ENCODE measurements around the gene COL4A6.

The COL4A6 gene

GRCh38 chrX:108178143-108178498 is 260.1 kb downstream of the COL4A6 start:
- H3K27me3 ChIP-seq (ENCODE audit: control insufficient read depth, insufficient read depth, low read length), result no peaks in the 10 kb centered on the region
- H3K36me3 ChIP-seq (ENCODE audit: control insufficient read depth, insufficient read depth, low read length), result no peaks in the 10 kb centered on the region
- no peaks in the 10 kb centered on the region for H3K9me3 ChIP-seq (ENCODE audit: control insufficient read depth, low read length)
- no peak overlapping the region for H3K9ac ChIP-seq (ENCODE audit: low read length)
- H3K4me3 ChIP-seq (ENCODE audit: low read length), result no peak overlapping the region
- H3K4me1 ChIP-seq (ENCODE audit: control insufficient read depth, insufficient read depth, low read length), result no peaks in the 10 kb centered on the region

- Histone ChIP-seq H3K9me3 (ENCODE audit: control insufficient read depth, low read length) (no peaks in the 10 kb centered on the region), H3K4me1 (ENCODE audit: control insufficient read depth, insufficient read depth, low read length) (no peaks in the 10 kb centered on the region), H3K9ac (ENCODE audit: low read length) (no peak overlapping the region), H3K4me3 (ENCODE audit: low read length) (no peak overlapping the region), H3K36me3 (ENCODE audit: control insufficient read depth, insufficient read depth, low read length) (no peaks in the 10 kb centered on the region), H3K27me3 (ENCODE audit: control insufficient read depth, insufficient read depth, low read length) (no peaks in the 10 kb centered on the region)
Observed at GRCh38 chrX:108177351-108178142, 260.7 kb downstream of the COL4A6 start.

GRCh38 chrX:108173874-108174273 is 264.3 kb downstream of the COL4A6 start:
- no peak overlapping the region for H3K4me3 ChIP-seq (ENCODE audit: low read length)
- H3K9me3 ChIP-seq (ENCODE audit: control insufficient read depth, low read length), result no peaks in the 10 kb centered on the region
- H3K4me1 ChIP-seq (ENCODE audit: control insufficient read depth, insufficient read depth, low read length), result no peaks in the 10 kb centered on the region
- no peak overlapping the region for H3K9ac ChIP-seq (ENCODE audit: low read length)
- H3K27me3 ChIP-seq (ENCODE audit: control insufficient read depth, insufficient read depth, low read length), result no peaks in the 10 kb centered on the region
- H3K36me3 ChIP-seq (ENCODE audit: control insufficient read depth, insufficient read depth, low read length), result no peaks in the 10 kb centered on the region

- H3K9ac ChIP-seq (ENCODE audit: low read length), result no peak overlapping the region
Observed at GRCh38 chrX:108171671-108172070, 266.6 kb downstream of the COL4A6 start.

GRCh38 chrX:108169768-108170167 is 268.5 kb downstream of the COL4A6 start:
- H3K4me1 ChIP-seq (ENCODE audit: control insufficient read depth, insufficient read depth, low read length), result no peaks in the 10 kb centered on the region
- H3K36me3 ChIP-seq (ENCODE audit: control insufficient read depth, insufficient read depth, low read length), result no peaks in the 10 kb centered on the region
- no peak overlapping the region for H3K9ac ChIP-seq (ENCODE audit: low read length)
- H3K9me3 ChIP-seq (ENCODE audit: control insufficient read depth, low read length), result no peaks in the 10 kb centered on the region
- H3K4me3 ChIP-seq (ENCODE audit: low read length), result no peak overlapping the region
- no peaks in the 10 kb centered on the region for H3K27me3 ChIP-seq (ENCODE audit: control insufficient read depth, insufficient read depth, low read length)

More at GRCh38 chrX:108171671-108172070, 266.6 kb downstream of the COL4A6 start:
- H3K4me3 ChIP-seq (ENCODE audit: low read length), result no peak overlapping the region
- H3K9me3 ChIP-seq (ENCODE audit: control insufficient read depth, low read length), result no peaks in the 10 kb centered on the region
- H3K4me1 ChIP-seq (ENCODE audit: control insufficient read depth, insufficient read depth, low read length), result no peaks in the 10 kb centered on the region
- no peaks in the 10 kb centered on the region for H3K36me3 ChIP-seq (ENCODE audit: control insufficient read depth, insufficient read depth, low read length)
- no peaks in the 10 kb centered on the region for H3K27me3 ChIP-seq (ENCODE audit: control insufficient read depth, insufficient read depth, low read length)

GRCh38 chrX:108168961-108169740 is 269.1 kb downstream of the COL4A6 start:
- Histone ChIP-seq H3K27me3 (ENCODE audit: control insufficient read depth, insufficient read depth, low read length) (no peaks in the 10 kb centered on the region), H3K9me3 (ENCODE audit: control insufficient read depth, low read length) (no peaks in the 10 kb centered on the region), H3K4me3 (ENCODE audit: low read length) (no peak overlapping the region), H3K9ac (ENCODE audit: low read length) (no peak overlapping the region), H3K36me3 (ENCODE audit: control insufficient read depth, insufficient read depth, low read length) (no peaks in the 10 kb centered on the region), H3K4me1 (ENCODE audit: control insufficient read depth, insufficient read depth, low read length) (no peaks in the 10 kb centered on the region)

GRCh38 chrX:108167211-108167872 is 270.9 kb downstream of the COL4A6 start:
- H3K27me3 ChIP-seq (ENCODE audit: control insufficient read depth, insufficient read depth, low read length), result no peaks in the 10 kb centered on the region

GRCh38 chrX:108165383-108166111 is 272.7 kb downstream of the COL4A6 start:
- H3K4me3 ChIP-seq (ENCODE audit: low read length), result no peak overlapping the region
- H3K9me3 ChIP-seq (ENCODE audit: control insufficient read depth, low read length), result no peaks in the 10 kb centered on the region
- H3K27me3 ChIP-seq (ENCODE audit: control insufficient read depth, insufficient read depth, low read length), result no peaks in the 10 kb centered on the region
- no peak overlapping the region for H3K9ac ChIP-seq (ENCODE audit: low read length)
- no peaks in the 10 kb centered on the region for H3K4me1 ChIP-seq (ENCODE audit: control insufficient read depth, insufficient read depth, low read length)
- no peaks in the 10 kb centered on the region for H3K36me3 ChIP-seq (ENCODE audit: control insufficient read depth, insufficient read depth, low read length)

More at GRCh38 chrX:108167211-108167872, 270.9 kb downstream of the COL4A6 start:
- Histone ChIP-seq H3K9ac (ENCODE audit: low read length) (no peak overlapping the region), H3K4me3 (ENCODE audit: low read length) (no peak overlapping the region), H3K36me3 (ENCODE audit: control insufficient read depth, insufficient read depth, low read length) (no peaks in the 10 kb centered on the region), H3K9me3 (ENCODE audit: control insufficient read depth, low read length) (no peaks in the 10 kb centered on the region), H3K4me1 (ENCODE audit: control insufficient read depth, insufficient read depth, low read length) (no peaks in the 10 kb centered on the region)

GRCh38 chrX:108163333-108164082 is 274.7 kb downstream of the COL4A6 start:
- no peak overlapping the region for H3K9ac ChIP-seq (ENCODE audit: low read length)
- no peaks in the 10 kb centered on the region for H3K4me1 ChIP-seq (ENCODE audit: control insufficient read depth, insufficient read depth, low read length)
- H3K9me3 ChIP-seq (ENCODE audit: control insufficient read depth, low read length), result no peaks in the 10 kb centered on the region
- no peak overlapping the region for H3K4me3 ChIP-seq (ENCODE audit: low read length)
- no peaks in the 10 kb centered on the region for H3K36me3 ChIP-seq (ENCODE audit: control insufficient read depth, insufficient read depth, low read length)
- H3K27me3 ChIP-seq (ENCODE audit: control insufficient read depth, insufficient read depth, low read length), result no peaks in the 10 kb centered on the region

- H3K36me3 ChIP-seq (ENCODE audit: control insufficient read depth, insufficient read depth, low read length), result no peaks in the 10 kb centered on the region
- H3K9ac ChIP-seq (ENCODE audit: low read length), result no peak overlapping the region
- no peaks in the 10 kb centered on the region for H3K27me3 ChIP-seq (ENCODE audit: control insufficient read depth, insufficient read depth, low read length)
- H3K4me3 ChIP-seq (ENCODE audit: low read length), result no peak overlapping the region
- no peaks in the 10 kb centered on the region for H3K9me3 ChIP-seq (ENCODE audit: control insufficient read depth, low read length)
- H3K4me1 ChIP-seq (ENCODE audit: control insufficient read depth, insufficient read depth, low read length), result no peaks in the 10 kb centered on the region
Observed at GRCh38 chrX:108162265-108162664, 276.0 kb downstream of the COL4A6 start.

GRCh38 chrX:108160309-108160708 is 277.9 kb downstream of the COL4A6 start:
- Histone ChIP-seq H3K9ac (ENCODE audit: low read length) (no peak overlapping the region), H3K27me3 (ENCODE audit: control insufficient read depth, insufficient read depth, low read length) (no peaks in the 10 kb centered on the region), H3K9me3 (ENCODE audit: control insufficient read depth, low read length) (no peaks in the 10 kb centered on the region), H3K4me1 (ENCODE audit: control insufficient read depth, insufficient read depth, low read length) (no peaks in the 10 kb centered on the region), H3K36me3 (ENCODE audit: control insufficient read depth, insufficient read depth, low read length) (no peaks in the 10 kb centered on the region), H3K4me3 (ENCODE audit: low read length) (no peak overlapping the region)
